GM12873 (cell line): Measurements from ENCODE around the gene RAB8B.

ENCODE experiments used
- CTCF ChIP-seq: IDR thresholded peaks from 2 replicates; pipeline ENCODE4 v1.5.1; 2012; ENCODE audit warnings: low read depth, mild to moderate bottlenecking, moderate library complexity, low read length, control low read depth; ENCODE audit not compliant: insufficient read depth; ENCODE audit errors: missing control alignments

The RAB8B gene

GRCh38 chr15:63200464-63201249, 11.3 kb downstream of the RAB8B start:
- TF ChIP-seq CTCF: no peak

GRCh38 chr15:63202861-63203260, 13.5 kb downstream of the RAB8B start:
- no peak for TF ChIP-seq CTCF

GRCh38 chr15:63203451-63204090, 14.2 kb downstream of the RAB8B start:
- peak; percentile 2 for TF ChIP-seq CTCF

- TF ChIP-seq CTCF: no peak
These were observed 16.7 kb downstream of the RAB8B start for GRCh38 chr15:63206079-63206478.

- TF ChIP-seq CTCF: no peak
These were observed 21.0 kb downstream of the RAB8B start for GRCh38 chr15:63210151-63211091.

GRCh38 chr15:63211092-63211490, 21.7 kb downstream of the RAB8B start:
- TF ChIP-seq CTCF: no peak

GRCh38 chr15:63211549-63211948, 22.1 kb downstream of the RAB8B start:
- no peak for TF ChIP-seq CTCF
